Panc1 (cell line): ENCODE measurements around the gene ZSWIM8. TPM values are rescaled to one million over a fixed set of nuclear protein-coding genes. Genes with fewer than 3 reads are reported as not detected.
"Not testable (repeated sequence)": the region's sequence is repeated elsewhere in the genome, so short reads cannot be mapped to it uniquely, and the experiment has no call there.

Experiments
- ATAC-seq: fragments of 200-7000 bp; cut with Tn5 transposase; 2 replicates; pipeline ENCODE4 v1.9.1; 2020; ENCODE audit warnings: mild to moderate bottlenecking, moderate library complexity
- BruUV-seq: library from RNA; stranded (reverse); fragments of 400-500 nt; replicated peaks from 2 replicates; lab custom pipeline; 2021; lab: Mats Ljungman, UMichigan
- CTCF ChIA-PET: fragments of 300-600 bp; sonication (Branson Sonifier 250); formaldehyde crosslinking; loops from one replicate; lab custom pipeline; 2022; ENCODE audit warnings: antibody characterized with exemption; lab: Charles Lee
- POLR2A ChIA-PET: fragments of 300-600 bp; sonication (Branson Sonifier 250); formaldehyde crosslinking; loops from one replicate; lab custom pipeline; 2022; ENCODE audit warnings: antibody characterized with exemption; lab: Charles Lee
- DNase-seq: peaks from one replicate; pipeline ENCODE4 v3.0.0-alpha.2; 2010; ENCODE audit warnings: low read depth, low spot score
- H3K27ac ChIP-seq: 2 replicates; pipeline ENCODE4 v1.5.1; 2011; ENCODE audit warnings: mild to moderate bottlenecking, low read length, inconsistent platforms
- H3K27me3 ChIP-seq: fragments of 200-500 bp; sonication (Bioruptor generic); 2 replicates; pipeline ENCODE4 v1.6.0; 2014; ENCODE audit warnings: low read length, inconsistent platforms; ENCODE audit not compliant: control insufficient read depth, insufficient read depth
- H3K36me3 ChIP-seq: fragments of 200-500 bp; sonication (Bioruptor generic); 2 replicates; pipeline ENCODE4 v1.5.1; 2014; ENCODE audit warnings: inconsistent platforms, mild to moderate bottlenecking, low read length, moderate library complexity; ENCODE audit not compliant: control insufficient read depth, insufficient read depth
- H3K4me1 ChIP-seq: 2 replicates; pipeline ENCODE4 v1.5.1; 2011; ENCODE audit warnings: inconsistent platforms, mild to moderate bottlenecking, low read length, moderate library complexity; ENCODE audit not compliant: control insufficient read depth, insufficient read depth
- H3K4me3 ChIP-seq, 2 experiments: 2 replicates each; pipeline ENCODE4 v1.5.1; 2011 to 2012; ENCODE audit warnings: low read depth in 2 of 2, low read length in 2 of 2, mild to moderate bottlenecking in 2 of 2, inconsistent platforms in 1 of 2, moderate library complexity in 1 of 2
- H3K9me3 ChIP-seq: fragments of 200-500 bp; sonication (Bioruptor generic); 2 replicates; pipeline ENCODE4 v1.5.1; 2014; ENCODE audit warnings: low read depth, mild to moderate bottlenecking, inconsistent platforms, low read length, moderate library complexity; ENCODE audit not compliant: control insufficient read depth, insufficient read depth
- POLR2AphosphoS5 ChIP-seq: IDR thresholded peaks from 2 replicates; pipeline ENCODE4 v1.6.1; 2012; ENCODE audit warnings: mild to moderate bottlenecking, low read depth, low read length, moderate library complexity
- SIN3A ChIP-seq: IDR thresholded peaks from 2 replicates; pipeline ENCODE4 v1.6.1; 2012; ENCODE audit warnings: low read depth, mild to moderate bottlenecking, low read length, moderate library complexity, borderline replicate concordance; ENCODE audit not compliant: insufficient read depth
- TCF7L2 ChIP-seq: IDR thresholded peaks from 2 replicates; pipeline ENCODE4 v1.6.1; 2011; ENCODE audit warnings: mild to moderate bottlenecking, low read depth, low read length, inconsistent platforms
- in situ Hi-C: cut with HindIII; loops from 2 replicates; pipeline ENCODE4 v1.10.0; 2016; ENCODE audit warnings: low sequenced_read_pairs, low pct_unique_long_range_greater_than_20kb
- intact Hi-C: fragments of 100-400 bp; cut with micrococcal nuclease; formaldehyde crosslinking; loops from one replicate; pipeline ENCODE4 v1.10.0; 2022; ENCODE audit not compliant: unreplicated experiment
- total RNA-seq: library from RNA; stranded (reverse); gene quantifications from one replicate; pipeline ENCODE4 v1.2.1, GENCODE V29; 2021; ENCODE audit not compliant: unreplicated experiment
- TF ChIP-seq, protein P1 (sequence below): fragments of 450-650 bp; IDR thresholded peaks from 2 replicates; pipeline ENCODE4 v1.5.1; 2017; ENCODE audit warnings: mild to moderate bottlenecking
- TF ChIP-seq, protein P2 (sequence below), 2 experiments: IDR thresholded peaks; 2 replicates each; pipeline ENCODE4 v1.6.1; 2011 to 2012; ENCODE audit warnings: low read depth in 2 of 2, control low read depth in 1 of 2, low read length in 1 of 2, mild to moderate bottlenecking in 1 of 2, moderate library complexity in 1 of 2; ENCODE audit not compliant: insufficient read depth in 1 of 2

Gene ZSWIM8
- total RNA-seq, 1 experiment from 2014 or later, result 109 TPM

DNA sequence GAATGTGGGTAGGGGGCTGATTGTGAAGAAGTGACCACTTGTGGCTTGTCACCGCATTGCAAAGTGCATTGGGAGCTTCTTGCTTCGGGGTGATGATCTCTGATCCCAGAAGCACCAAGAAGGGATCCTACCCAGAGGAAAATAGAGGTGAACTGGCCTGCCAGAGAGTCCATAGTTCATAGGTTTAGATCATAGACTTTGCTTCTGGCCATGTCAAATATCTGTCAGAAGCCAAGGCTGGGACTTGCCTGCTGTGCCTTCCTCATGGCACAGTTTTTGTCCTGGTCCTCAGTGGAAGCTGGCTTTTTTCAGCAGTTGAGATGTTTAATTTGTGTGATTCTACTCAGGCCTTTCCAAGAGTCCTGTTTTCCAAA is 1.1 kb downstream of the ZSWIM8 start:
- H3K36me3 ChIP-seq, result peaks cover 11% of the 10 kb centered on the region; the same call in 1 of the 2 replicates
- DNase-seq (no peak), ATAC-seq (no peak)
- ChIA-PET POLR2A (interaction anchor here (0.6 kb wide), 1 partner anchor 42 kb away, joined by 3 read pairs; no protein-coding TSS in a partner anchor), CTCF (no interaction called here)
- peak overlapping the region; percentile 86 to 95 for H3K4me3 ChIP-seq
- H3K9me3 ChIP-seq, result no peaks in the 10 kb centered on the region
- peak overlapping the region; percentile 92 for H3K27ac ChIP-seq
- H3K4me1 ChIP-seq, result peaks cover 19% of the 10 kb centered on the region
- TSS peak; percentile 61 for BruUV-seq
- intact Hi-C loops (no loop called here), in situ Hi-C loops (no loop called here)
- H3K27me3 ChIP-seq, result no peaks in the 10 kb centered on the region
- TF ChIP-seq, protein P1, sequence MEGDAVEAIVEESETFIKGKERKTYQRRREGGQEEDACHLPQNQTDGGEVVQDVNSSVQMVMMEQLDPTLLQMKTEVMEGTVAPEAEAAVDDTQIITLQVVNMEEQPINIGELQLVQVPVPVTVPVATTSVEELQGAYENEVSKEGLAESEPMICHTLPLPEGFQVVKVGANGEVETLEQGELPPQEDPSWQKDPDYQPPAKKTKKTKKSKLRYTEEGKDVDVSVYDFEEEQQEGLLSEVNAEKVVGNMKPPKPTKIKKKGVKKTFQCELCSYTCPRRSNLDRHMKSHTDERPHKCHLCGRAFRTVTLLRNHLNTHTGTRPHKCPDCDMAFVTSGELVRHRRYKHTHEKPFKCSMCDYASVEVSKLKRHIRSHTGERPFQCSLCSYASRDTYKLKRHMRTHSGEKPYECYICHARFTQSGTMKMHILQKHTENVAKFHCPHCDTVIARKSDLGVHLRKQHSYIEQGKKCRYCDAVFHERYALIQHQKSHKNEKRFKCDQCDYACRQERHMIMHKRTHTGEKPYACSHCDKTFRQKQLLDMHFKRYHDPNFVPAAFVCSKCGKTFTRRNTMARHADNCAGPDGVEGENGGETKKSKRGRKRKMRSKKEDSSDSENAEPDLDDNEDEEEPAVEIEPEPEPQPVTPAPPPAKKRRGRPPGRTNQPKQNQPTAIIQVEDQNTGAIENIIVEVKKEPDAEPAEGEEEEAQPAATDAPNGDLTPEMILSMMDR, result no peak
- TF ChIP-seq POLR2AphosphoS5 (no peak), SIN3A (no peak), TCF7L2 (no peak)
- TF ChIP-seq, protein P2, sequence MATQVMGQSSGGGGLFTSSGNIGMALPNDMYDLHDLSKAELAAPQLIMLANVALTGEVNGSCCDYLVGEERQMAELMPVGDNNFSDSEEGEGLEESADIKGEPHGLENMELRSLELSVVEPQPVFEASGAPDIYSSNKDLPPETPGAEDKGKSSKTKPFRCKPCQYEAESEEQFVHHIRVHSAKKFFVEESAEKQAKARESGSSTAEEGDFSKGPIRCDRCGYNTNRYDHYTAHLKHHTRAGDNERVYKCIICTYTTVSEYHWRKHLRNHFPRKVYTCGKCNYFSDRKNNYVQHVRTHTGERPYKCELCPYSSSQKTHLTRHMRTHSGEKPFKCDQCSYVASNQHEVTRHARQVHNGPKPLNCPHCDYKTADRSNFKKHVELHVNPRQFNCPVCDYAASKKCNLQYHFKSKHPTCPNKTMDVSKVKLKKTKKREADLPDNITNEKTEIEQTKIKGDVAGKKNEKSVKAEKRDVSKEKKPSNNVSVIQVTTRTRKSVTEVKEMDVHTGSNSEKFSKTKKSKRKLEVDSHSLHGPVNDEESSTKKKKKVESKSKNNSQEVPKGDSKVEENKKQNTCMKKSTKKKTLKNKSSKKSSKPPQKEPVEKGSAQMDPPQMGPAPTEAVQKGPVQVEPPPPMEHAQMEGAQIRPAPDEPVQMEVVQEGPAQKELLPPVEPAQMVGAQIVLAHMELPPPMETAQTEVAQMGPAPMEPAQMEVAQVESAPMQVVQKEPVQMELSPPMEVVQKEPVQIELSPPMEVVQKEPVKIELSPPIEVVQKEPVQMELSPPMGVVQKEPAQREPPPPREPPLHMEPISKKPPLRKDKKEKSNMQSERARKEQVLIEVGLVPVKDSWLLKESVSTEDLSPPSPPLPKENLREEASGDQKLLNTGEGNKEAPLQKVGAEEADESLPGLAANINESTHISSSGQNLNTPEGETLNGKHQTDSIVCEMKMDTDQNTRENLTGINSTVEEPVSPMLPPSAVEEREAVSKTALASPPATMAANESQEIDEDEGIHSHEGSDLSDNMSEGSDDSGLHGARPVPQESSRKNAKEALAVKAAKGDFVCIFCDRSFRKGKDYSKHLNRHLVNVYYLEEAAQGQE (IDR thresholded peaks at IDR 0.05; ENCODE audit: insufficient read depth in 1 of 2, low read depth in 2 of 2, low read length in 1 of 2), result no peak

DNA sequence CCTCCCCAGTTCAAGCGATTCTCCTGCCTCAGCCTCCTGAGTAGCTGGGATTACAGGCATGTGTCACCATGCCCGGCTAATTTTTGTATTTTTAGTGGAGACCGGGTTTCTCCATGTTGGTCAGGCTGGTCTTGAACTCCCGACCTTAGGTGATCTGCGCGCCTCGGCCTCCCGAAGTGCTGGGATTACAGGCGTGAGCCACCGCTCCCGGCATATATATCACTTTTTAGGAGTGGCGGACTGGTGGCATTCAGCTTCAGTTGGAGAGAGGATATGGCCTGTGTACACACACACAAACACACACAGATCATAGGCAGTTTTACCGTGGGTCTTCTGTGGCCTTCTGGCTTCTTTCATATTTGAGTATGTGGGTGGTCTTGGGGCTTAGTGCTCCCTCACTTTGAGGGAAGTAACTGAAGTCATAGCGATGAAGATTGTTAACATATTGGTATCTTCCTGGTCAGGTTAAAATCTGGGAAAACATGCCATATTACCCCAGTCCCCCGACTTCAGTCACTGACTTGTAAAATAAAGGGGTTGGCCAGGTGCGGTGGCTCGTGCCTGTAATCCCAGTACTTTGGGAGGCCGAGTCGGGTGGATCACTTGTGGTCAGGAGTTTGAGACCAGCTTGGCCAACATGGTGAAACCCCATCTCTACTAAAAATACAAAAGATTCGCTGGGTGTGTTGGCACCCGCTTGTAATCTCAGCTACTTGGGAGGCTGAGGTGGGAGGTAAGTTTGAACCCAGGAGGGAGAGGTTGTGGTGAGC is 1.8 kb downstream of the ZSWIM8 start:
- intact Hi-C loops, result not testable (repeated sequence)

More for the DNA sequence above, 1.8 kb downstream of the ZSWIM8 start:
- DNase-seq, H3K9me3 ChIP-seq, BruUV-seq, CTCF ChIA-PET, in situ Hi-C loops, POLR2A ChIA-PET, H3K27ac ChIP-seq, ATAC-seq, H3K27me3 ChIP-seq: not testable (repeated sequence)
- Histone ChIP-seq H3K4me3 (peak overlapping the region; percentile 86 to 95), H3K36me3 (peaks cover 13% of the 10 kb centered on the region; the same call in 1 of the 2 replicates), H3K4me1 (peaks cover 19% of the 10 kb centered on the region)
